Measurements from ENCODE around the gene CCDC43.
"Not testable (repeated sequence)": the region's sequence is repeated elsewhere in the genome, so short reads cannot be mapped to it uniquely, and the experiment has no call there.

Gene CCDC43

GRCh38 chr17:44666006-44666405 lies 23.6 kb downstream of the CCDC43 start:
- DNase-seq (ENCODE audit: low read depth) = no peak

DNA sequence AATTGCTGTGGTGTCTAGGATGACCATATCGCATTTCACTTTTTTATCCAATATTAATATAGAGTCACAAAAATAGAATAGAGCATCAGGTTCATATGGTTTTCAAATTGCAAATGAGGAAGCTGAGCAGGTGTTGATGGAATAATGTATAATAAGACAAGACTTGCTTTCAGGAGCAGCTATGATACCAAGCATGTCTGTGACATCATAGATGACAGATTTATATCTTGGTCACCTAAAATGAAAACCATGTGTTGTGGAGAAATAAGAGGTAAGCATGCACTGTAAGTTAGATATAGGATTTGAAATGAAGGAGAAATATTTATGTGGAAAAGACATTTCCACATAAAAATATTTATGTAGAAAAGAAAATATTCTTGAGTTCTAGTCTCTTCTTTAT lies 24.7 kb downstream of the CCDC43 start:
- no peak for DNase-seq (ENCODE audit: low read depth)

GRCh38 chr17:44663095-44663494 lies 26.5 kb downstream of the CCDC43 start:
- DNase-seq (ENCODE audit: low read depth) = no peak

GRCh38 chr17:44661835-44662234 lies 27.7 kb downstream of the CCDC43 start:
- DNase-seq (ENCODE audit: low read depth) = no peak

DNA sequence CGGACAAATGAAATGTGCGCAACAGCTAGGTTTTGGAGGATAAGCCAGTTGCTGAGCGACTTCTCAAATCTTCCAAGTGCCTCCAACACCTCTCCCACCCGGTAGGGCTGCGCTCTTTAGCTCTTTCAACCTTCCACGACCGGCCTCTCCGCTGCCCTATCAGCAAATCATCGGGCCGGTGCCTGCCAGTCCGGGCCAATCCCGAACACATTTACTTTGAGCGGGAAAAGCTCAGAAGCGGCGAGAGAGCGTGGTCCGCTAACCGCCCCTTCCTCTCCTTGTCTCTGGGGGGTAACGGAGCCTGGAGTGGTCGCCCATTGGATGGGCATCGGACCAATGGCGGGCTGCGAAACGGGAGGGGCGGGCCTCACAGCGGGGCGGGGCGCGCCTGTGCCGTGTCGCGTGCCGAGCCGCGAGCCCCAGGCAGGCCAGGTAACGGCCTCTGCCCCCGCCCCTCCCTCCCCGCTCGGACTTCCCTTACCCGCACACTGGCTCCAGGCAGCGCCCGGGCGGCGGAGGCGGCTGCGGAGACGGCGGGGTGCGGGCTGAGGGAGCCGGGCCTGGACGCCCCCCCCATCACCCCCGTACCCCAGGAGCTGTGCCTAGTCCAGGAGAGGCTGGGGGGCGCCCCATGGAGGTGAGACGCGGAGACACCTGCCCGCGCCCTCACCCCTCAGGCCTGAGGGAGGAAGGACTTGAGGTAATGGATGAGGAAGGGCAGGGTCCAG lies 33.4 kb downstream of the CCDC43 start, which contains the start of gene MEIOC:
Gene MEIOC, plus strand, starts transcription at position 486 of the 728 bp plus-strand sequence. Its CDS starts 146 bp downstream, at position 632.
- DNase-seq (ENCODE audit: low read depth) = no peak

GRCh38 chr17:44653954-44654353 lies 35.6 kb downstream of the CCDC43 start:
- no peak for DNase-seq (ENCODE audit: low read depth)

DNA sequence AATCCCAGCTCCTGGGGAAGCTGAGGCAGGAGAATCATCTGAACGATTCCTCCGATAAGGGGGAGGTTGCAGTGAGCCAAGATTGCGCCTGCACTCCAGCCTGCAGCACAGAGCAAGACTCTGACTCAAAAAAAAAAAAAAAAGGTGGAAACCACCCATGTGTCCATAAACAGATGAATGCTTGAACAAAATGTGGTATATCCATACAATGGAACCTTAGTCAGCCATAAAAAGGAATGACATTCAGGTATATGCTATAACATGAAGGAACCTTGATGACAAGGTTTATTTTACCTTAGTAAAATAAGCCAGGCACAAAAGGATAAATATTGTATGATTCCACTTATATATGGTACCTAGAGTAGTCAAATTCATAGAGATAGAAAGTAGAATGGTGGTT lies 36.2 kb downstream of the CCDC43 start:
- DNase-seq (ENCODE audit: low read depth) = no peak

GRCh38 chr17:44652727-44653126 lies 36.8 kb downstream of the CCDC43 start:
- DNase-seq (ENCODE audit: low read depth) = no peak

- DNase-seq (ENCODE audit: low read depth) = no peak
Measured at GRCh38 chr17:44651228-44651627, 38.3 kb downstream of the CCDC43 start.

GRCh38 chr17:44648963-44649362 lies 40.6 kb downstream of the CCDC43 start:
- no peak for DNase-seq (ENCODE audit: low read depth)

- DNase-seq (ENCODE audit: low read depth) = no peak
Measured at GRCh38 chr17:44647736-44648135, 41.8 kb downstream of the CCDC43 start.

DNA sequence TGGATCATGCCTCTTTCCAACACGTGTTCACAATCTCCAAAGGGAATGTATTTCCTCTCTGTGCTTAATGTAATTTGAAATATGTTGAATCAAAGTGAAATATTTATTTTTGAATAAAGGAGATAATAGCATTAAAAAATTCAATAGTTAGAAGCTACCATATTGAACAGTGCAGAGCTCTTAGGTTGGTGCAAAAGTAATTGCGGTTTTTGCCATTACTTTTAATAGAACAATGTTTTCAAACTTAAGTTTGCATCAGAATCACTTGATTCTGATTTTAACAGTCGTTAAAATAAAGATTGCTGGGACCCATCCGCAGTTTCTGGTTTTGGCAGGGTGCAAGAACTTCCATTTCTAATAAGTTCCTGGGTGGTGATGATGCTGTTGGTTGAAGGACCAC lies 43.3 kb downstream of the CCDC43 start:
- no peak for DNase-seq (ENCODE audit: low read depth)

DNA sequence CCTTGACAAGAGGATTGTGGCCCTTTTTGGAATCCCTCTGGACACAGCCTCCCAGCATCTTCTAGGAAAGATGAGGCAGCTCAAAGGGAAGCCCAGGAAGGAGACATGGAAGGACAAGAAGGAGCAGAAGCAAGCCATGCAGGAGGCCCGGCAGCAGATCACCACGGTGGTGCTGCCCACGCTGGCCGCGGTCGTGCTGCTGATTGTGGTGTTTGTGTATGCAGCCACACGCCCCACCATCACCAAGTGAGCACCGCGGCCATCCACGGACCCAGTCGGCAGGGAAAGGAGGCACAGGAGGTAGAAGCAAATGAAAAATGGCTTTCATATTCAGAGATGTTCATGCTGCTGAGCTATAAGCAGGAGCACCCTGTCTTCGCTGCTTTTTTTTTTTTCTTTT lies 44.2 kb downstream of the CCDC43 start:
- no peak for DNase-seq (ENCODE audit: low read depth)

DNA sequence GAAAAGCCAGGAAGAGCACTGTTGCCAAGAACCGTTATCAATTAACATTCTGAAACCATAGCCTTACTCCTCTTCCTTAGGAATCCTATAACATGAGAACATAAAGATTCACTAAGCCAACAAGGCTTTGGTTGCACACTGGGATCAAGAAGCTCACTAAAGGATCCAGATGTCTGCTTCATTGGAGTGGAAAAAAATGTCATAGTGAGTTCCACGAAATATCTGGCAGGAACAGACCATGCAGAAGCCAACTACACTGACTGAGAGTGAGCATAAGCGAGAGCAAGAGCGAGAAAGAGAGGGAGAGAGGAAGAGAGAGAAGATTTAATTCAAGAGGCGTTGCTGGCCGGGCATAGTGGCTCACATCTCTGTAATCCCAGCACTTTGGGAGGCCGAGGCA lies 46.7 kb downstream of the CCDC43 start:
- no peak for DNase-seq (ENCODE audit: low read depth)

GRCh38 chr17:44637066-44637465 lies 52.5 kb downstream of the CCDC43 start:
- no peak for DNase-seq (ENCODE audit: low read depth)

GRCh38 chr17:44636562-44636961 lies 53.0 kb downstream of the CCDC43 start:
- no peak for DNase-seq (ENCODE audit: low read depth)

DNA sequence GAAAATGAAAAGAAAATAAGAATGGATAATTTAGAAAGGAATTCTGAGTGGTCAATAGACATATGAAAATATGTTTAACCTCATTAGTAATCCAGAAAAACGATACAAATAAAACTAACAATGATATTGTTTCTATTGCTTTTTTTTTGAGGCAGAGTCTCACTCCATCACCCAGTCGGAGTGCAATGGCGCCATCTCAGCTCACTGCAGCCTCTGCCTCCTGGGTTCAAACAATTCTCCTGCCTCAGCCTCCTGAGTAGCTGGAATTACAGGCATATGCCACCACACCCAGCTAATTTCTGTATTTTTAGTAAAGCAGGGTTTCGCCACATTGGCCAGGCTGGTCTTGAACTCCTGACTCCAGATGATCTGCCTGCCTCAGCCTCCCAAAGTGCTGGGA lies 55.2 kb downstream of the CCDC43 start:
- not testable (repeated sequence) for DNase-seq (ENCODE audit: low read depth)

DNA sequence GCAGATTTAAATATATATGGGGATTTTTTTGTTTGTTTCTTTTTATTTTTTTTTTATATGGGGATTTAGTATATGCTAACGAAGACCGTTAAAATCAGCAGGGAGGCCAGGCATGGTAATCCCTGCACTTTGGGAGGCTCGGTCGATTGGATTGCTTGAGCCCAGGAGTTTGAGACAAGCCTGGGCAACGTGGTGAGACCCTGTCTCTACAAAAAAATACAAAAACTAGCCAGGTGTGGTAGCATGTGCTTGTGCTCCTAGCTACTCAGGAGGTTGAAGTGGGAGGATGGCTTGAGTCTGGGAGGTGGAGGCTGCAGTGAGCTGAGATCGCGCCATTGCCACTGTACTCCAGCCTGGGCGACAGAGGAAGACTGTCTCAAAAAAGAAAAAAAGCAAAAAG lies 55.6 kb downstream of the CCDC43 start:
- DNase-seq (ENCODE audit: low read depth) = no peak

DNA sequence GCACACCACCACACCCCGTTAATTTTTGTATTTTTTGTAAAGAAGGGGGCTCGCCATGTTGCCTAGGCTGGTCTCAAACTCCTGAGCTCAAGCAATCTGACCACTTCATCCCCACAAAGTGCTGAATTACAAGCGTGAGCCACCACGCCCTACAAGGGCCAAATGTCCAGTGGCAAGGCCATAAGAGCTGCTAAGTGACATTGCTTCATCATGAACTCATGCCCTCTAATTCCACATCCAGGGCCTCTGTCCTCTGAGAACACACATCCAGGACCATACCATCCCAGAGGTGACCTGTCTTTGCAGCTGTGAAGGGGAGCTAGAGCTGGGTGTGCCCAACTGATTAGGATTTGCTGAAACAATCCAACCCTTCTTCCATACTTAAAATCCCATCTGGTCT lies 58.9 kb downstream of the CCDC43 start:
- DNase-seq (ENCODE audit: low read depth) = no peak

GRCh38 chr17:44629314-44629713 lies 60.3 kb downstream of the CCDC43 start:
- DNase-seq (ENCODE audit: low read depth) = no peak

DNA sequence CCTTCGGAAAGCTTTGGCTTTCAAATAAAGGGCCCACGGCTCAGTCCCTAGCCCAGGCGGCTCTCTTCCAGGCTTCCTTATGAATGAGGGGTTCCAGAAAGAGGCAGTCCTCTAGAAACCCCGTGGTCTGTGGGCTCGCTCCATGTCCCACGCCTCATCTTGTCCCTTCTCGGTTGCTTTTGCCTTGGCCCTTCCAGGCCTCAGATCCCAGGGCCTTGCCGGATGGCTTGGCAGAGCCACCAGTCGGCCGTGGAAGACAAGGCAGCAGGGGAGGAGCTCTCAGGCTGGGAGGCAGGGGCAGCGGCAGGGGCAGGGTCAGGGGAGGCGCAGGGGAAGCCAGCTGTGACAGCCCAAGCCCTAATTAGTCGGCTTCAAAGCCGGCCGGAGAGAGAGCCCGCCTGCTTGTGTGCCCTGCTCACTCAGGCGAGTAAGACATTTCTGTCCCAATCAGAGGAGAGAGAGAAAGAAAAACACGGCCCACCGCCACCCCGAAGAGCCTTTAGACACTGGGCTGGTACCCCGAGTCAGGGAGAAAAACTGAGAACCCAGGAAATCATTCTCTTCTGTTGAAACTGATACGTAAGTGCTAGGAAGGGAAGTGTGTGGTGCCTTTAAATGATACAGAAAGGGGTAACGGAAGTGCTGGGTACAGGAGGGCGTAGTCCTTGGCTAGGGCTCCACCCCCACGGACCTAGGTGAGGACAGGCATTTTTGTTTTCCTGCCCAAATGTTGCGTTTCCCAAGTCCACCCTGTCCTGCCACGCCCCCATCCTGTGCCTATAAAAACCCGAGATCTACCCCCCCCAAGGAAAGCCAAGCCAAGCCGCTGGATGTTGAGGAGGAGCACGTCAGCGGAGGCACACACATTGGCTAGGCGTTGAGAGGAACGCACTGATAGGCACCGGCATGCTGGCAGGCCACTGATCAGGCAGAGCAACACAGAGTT lies 61.1 kb downstream of the CCDC43 start:
- no peak for DNase-seq (ENCODE audit: low read depth)

GRCh38 chr17:44627513-44628242 lies 61.9 kb downstream of the CCDC43 start:
- DNase-seq (ENCODE audit: low read depth) = no peak
